Activated CD4-positive, alpha-beta T cell treated with anti-CD3 and anti-CD28 coated beads, Interleukin-2, amount 10 ng/mL, durations not matched to agents 24 days and 14 days (primary cell): Measurements from ENCODE around the gene APEH. TPM values are rescaled to one million over a fixed set of nuclear protein-coding genes. Genes with fewer than 3 reads are reported as not detected.

Experiments used
- DNase-seq: peaks from one replicate; pipeline ENCODE4 v3.0.0; 2022
- H3K27ac Mint-ChIP-seq: one replicate; pipeline ENCODE4 v1.8.0; 2022; ENCODE audit warnings: mild to moderate bottlenecking, mixed read lengths
- H3K27me3 Mint-ChIP-seq: one replicate; pipeline ENCODE4 v1.8.0; 2022; ENCODE audit warnings: mixed read lengths
- H3K36me3 Mint-ChIP-seq: one replicate; pipeline ENCODE4 v1.8.0; 2022; ENCODE audit warnings: low read depth, mild to moderate bottlenecking, mixed read lengths
- H3K4me1 Mint-ChIP-seq: one replicate; pipeline ENCODE4 v1.8.0; 2021; ENCODE audit warnings: mixed read lengths
- H3K4me3 Mint-ChIP-seq: one replicate; pipeline ENCODE4 v1.8.0; 2022; ENCODE audit warnings: mild to moderate bottlenecking, moderate library complexity, mixed read lengths
- H3K9me3 Mint-ChIP-seq: one replicate; pipeline ENCODE4 v1.8.0; 2021; ENCODE audit warnings: mixed read lengths
- intact Hi-C: fragments of 100-400 bp; cut with micrococcal nuclease; formaldehyde crosslinking; loops from one replicate; pipeline ENCODE4 v1.15.1; 2023
- total RNA-seq: library from RNA; stranded (reverse); gene quantifications from 2 replicates; pipeline ENCODE4 v1.2.3, GENCODE V29; 2022

APEH gene
- total RNA-seq, 1 donor from 2014 or later = 117 TPM

- H3K4me3 Mint-ChIP-seq = no peak overlapping the region
- H3K4me1 Mint-ChIP-seq = peaks cover 11% of the 10 kb centered on the region
- intact Hi-C loops = no loop called here
- no peak overlapping the region for H3K27ac Mint-ChIP-seq
- peaks cover 11% of the 10 kb centered on the region for H3K36me3 Mint-ChIP-seq
- no peaks in the 10 kb centered on the region for H3K9me3 Mint-ChIP-seq
- no peaks in the 10 kb centered on the region for H3K27me3 Mint-ChIP-seq
- no peak for DNase-seq
Measured at GRCh38 chr3:49711489-49711888, 37.3 kb downstream of the APEH start.

- no peak overlapping the region for H3K27ac Mint-ChIP-seq
- H3K4me3 Mint-ChIP-seq = no peak overlapping the region
- H3K9me3 Mint-ChIP-seq = no peaks in the 10 kb centered on the region
Measured at GRCh38 chr3:49712166-49712565, 38.0 kb downstream of the APEH start.

GRCh38 chr3:49712631-49713317, 38.6 kb downstream of the APEH start:
- Mint-ChIP-seq H3K27me3 (no peaks in the 10 kb centered on the region), H3K27ac (no peak overlapping the region), H3K4me3 (no peak overlapping the region), H3K9me3 (no peaks in the 10 kb centered on the region), H3K4me1 (peaks cover 11% of the 10 kb centered on the region), H3K36me3 (peaks cover 6% of the 10 kb centered on the region)
- peak; percentile 69 for DNase-seq
- intact Hi-C loops = no loop called here

More at GRCh38 chr3:49712166-49712565, 38.0 kb downstream of the APEH start:
- no peaks in the 10 kb centered on the region for H3K27me3 Mint-ChIP-seq
- intact Hi-C loops = no loop called here
- peaks cover 11% of the 10 kb centered on the region for H3K4me1 Mint-ChIP-seq
- DNase-seq = no peak
- peaks cover 6% of the 10 kb centered on the region for H3K36me3 Mint-ChIP-seq

GRCh38 chr3:49713336-49714105, 39.4 kb downstream of the APEH start:
- DNase-seq = no peak
- Mint-ChIP-seq H3K4me1 (peaks cover 11% of the 10 kb centered on the region), H3K9me3 (no peaks in the 10 kb centered on the region), H3K27me3 (no peaks in the 10 kb centered on the region), H3K27ac (no peak overlapping the region), H3K36me3 (peaks cover 6% of the 10 kb centered on the region), H3K4me3 (no peak overlapping the region)
- intact Hi-C loops = no loop called here

- H3K27me3 Mint-ChIP-seq = no peaks in the 10 kb centered on the region
- peaks cover 9% of the 10 kb centered on the region for H3K36me3 Mint-ChIP-seq
- no peak for DNase-seq
- intact Hi-C loops = no loop called here
- H3K9me3 Mint-ChIP-seq = no peaks in the 10 kb centered on the region
- H3K4me3 Mint-ChIP-seq = no peak overlapping the region
- H3K27ac Mint-ChIP-seq = no peak overlapping the region
- H3K4me1 Mint-ChIP-seq = peaks cover 24% of the 10 kb centered on the region
Measured at GRCh38 chr3:49714728-49715550, 40.8 kb downstream of the APEH start.

GRCh38 chr3:49715611-49716121, 41.5 kb downstream of the APEH start:
- Mint-ChIP-seq H3K27me3 (no peaks in the 10 kb centered on the region), H3K4me3 (no peak overlapping the region), H3K4me1 (peaks cover 25% of the 10 kb centered on the region), H3K36me3 (peaks cover 10% of the 10 kb centered on the region), H3K27ac (no peak overlapping the region), H3K9me3 (no peaks in the 10 kb centered on the region)
- intact Hi-C loops = no loop called here
- no peak for DNase-seq

- intact Hi-C loops = no loop called here
- no peak for DNase-seq
- H3K4me1 Mint-ChIP-seq = peaks cover 26% of the 10 kb centered on the region
- H3K36me3 Mint-ChIP-seq = peaks cover 14% of the 10 kb centered on the region
- no peaks in the 10 kb centered on the region for H3K9me3 Mint-ChIP-seq
- H3K27me3 Mint-ChIP-seq = no peaks in the 10 kb centered on the region
- no peak overlapping the region for H3K4me3 Mint-ChIP-seq
- H3K27ac Mint-ChIP-seq = no peak overlapping the region
Measured at GRCh38 chr3:49716169-49716568, 42.0 kb downstream of the APEH start.

GRCh38 chr3:49716691-49717210, 42.6 kb downstream of the APEH start:
- Mint-ChIP-seq H3K4me1 (peaks cover 27% of the 10 kb centered on the region), H3K27me3 (no peaks in the 10 kb centered on the region), H3K4me3 (no peak overlapping the region), H3K36me3 (peaks cover 14% of the 10 kb centered on the region), H3K9me3 (no peaks in the 10 kb centered on the region), H3K27ac (no peak overlapping the region)
- DNase-seq = no peak
- intact Hi-C loops = no loop called here

GRCh38 chr3:49717211-49717958, 43.2 kb downstream of the APEH start:
- Mint-ChIP-seq H3K36me3 (peaks cover 16% of the 10 kb centered on the region), H3K27ac (no peak overlapping the region), H3K4me1 (peaks cover 24% of the 10 kb centered on the region), H3K9me3 (no peaks in the 10 kb centered on the region), H3K27me3 (no peaks in the 10 kb centered on the region), H3K4me3 (peak overlapping the region; percentile 23)
- DNase-seq = no peak
- intact Hi-C loops = no loop called here

- Mint-ChIP-seq H3K9me3 (no peaks in the 10 kb centered on the region), H3K27me3 (no peaks in the 10 kb centered on the region), H3K27ac (no peak overlapping the region), H3K4me1 (peaks cover 25% of the 10 kb centered on the region), H3K4me3 (peak overlapping the region; percentile 86), H3K36me3 (peaks cover 22% of the 10 kb centered on the region)
- peak; percentile 61 for DNase-seq
- intact Hi-C loops = no loop called here
Measured at GRCh38 chr3:49717959-49718857, 44.1 kb downstream of the APEH start.

GRCh38 chr3:49718858-49719213, 44.7 kb downstream of the APEH start:
- Mint-ChIP-seq H3K4me3 (peak overlapping the region; percentile 86), H3K27ac (peak overlapping the region; percentile 48)
- intact Hi-C loops = no loop called here

GRCh38 chr3:49719214-49719884, 45.2 kb downstream of the APEH start, which contains the start of gene AMIGO3:
Gene AMIGO3, minus strand, starts transcription at chr3:49719684. Its CDS starts 219 bp downstream, at chr3:49719465.
- H3K36me3 Mint-ChIP-seq = peaks cover 24% of the 10 kb centered on the region

More at GRCh38 chr3:49718858-49719213, 44.7 kb downstream of the APEH start:
- H3K27me3 Mint-ChIP-seq = no peaks in the 10 kb centered on the region
- peaks cover 25% of the 10 kb centered on the region for H3K4me1 Mint-ChIP-seq
- no peaks in the 10 kb centered on the region for H3K9me3 Mint-ChIP-seq
- DNase-seq = no peak
- peaks cover 24% of the 10 kb centered on the region for H3K36me3 Mint-ChIP-seq

More at GRCh38 chr3:49719214-49719884, 45.2 kb downstream of the APEH start, which contains the start of gene AMIGO3:
- Mint-ChIP-seq H3K4me1 (peaks cover 27% of the 10 kb centered on the region), H3K4me3 (peak within 1 kb of the TSS; percentile 86), H3K9me3 (no peaks in the 10 kb centered on the region), H3K27me3 (no peaks in the 10 kb centered on the region), H3K27ac (peak within 1 kb of the TSS; percentile 48)
- peak; percentile 98 for DNase-seq
- intact Hi-C loops = no loop called here
